Renal cortical epithelial cell (primary cell): ENCODE results near the gene NIPAL3. TPM values are rescaled to one million over a fixed set of nuclear protein-coding genes. Genes with fewer than 3 reads are reported as not detected.
"Not testable (repeated sequence)": the region's sequence is repeated elsewhere in the genome, so short reads cannot be mapped to it uniquely, and the experiment has no call there.

Experiments used
- DNase-seq: peaks from one replicate; pipeline ENCODE4 v3.0.0-alpha.2; 2011; ENCODE audit warnings: low read depth
- total RNA-seq: library from RNA; depleted of rRNA; stranded (reverse); fragments of >200 nt; gene quantifications from 2 replicates; pipeline ENCODE4 v1.2.3, GENCODE V29; 2014

NIPAL3 gene
- total RNA-seq, 1 donor from 2014 or later = 95.8 TPM

GRCh38 chr1:24516506-24516905 is 100.9 kb downstream of the NIPAL3 start:
- no peak for DNase-seq

GRCh38 chr1:24517898-24518297 is 102.3 kb downstream of the NIPAL3 start:
- DNase-seq = no peak

- not testable (repeated sequence) for DNase-seq
Observed at GRCh38 chr1:24520282-24520681, 104.7 kb downstream of the NIPAL3 start.

Other genes starting within 250 kb of the NIPAL3 start
- gene IFNLR1, start 228.5 kb upstream of the NIPAL3 start, total RNA-seq = 4.0 and 6.1 TPM in 2 replicates
- 2.5 and 11.1 TPM in 2 replicates for gene GRHL3, start 96.4 kb upstream of the NIPAL3 start, total RNA-seq
- 3.6 and 9.9 TPM in 2 replicates for gene STPG1, start 2.0 kb upstream of the NIPAL3 start, total RNA-seq
- gene RCAN3, start 87.0 kb downstream of the NIPAL3 start, total RNA-seq = 17.9 and 20.2 TPM in 2 replicates
- gene NCMAP, start 140.3 kb downstream of the NIPAL3 start, total RNA-seq = 3.4 and 8.3 TPM in 2 replicates
- 23.4 and 45.6 TPM in 2 replicates for gene SRRM1, start 227.5 kb downstream of the NIPAL3 start, total RNA-seq